Urothelium cell line (cell line): ENCODE measurements around the gene TNFRSF4.

ENCODE experiments used
- DNase-seq: peaks from one replicate; pipeline ENCODE4 v3.0.0; 2011; ENCODE audit warnings: low spot score, mixed read lengths
- FAIRE-seq: peaks from 2 replicates; lab custom pipeline; 2011; peaks lifted over from hg19 to GRCh38; lab: Jason Lieb, UNC

TNFRSF4 gene

GRCh38 chr1:1220197-1220596 is 6.2 kb upstream of the TNFRSF4 start:
- FAIRE-seq, result no peak
- no peak for DNase-seq

- no peak for FAIRE-seq
- DNase-seq, result no peak
Observed at GRCh38 chr1:1219341-1219740, 5.4 kb upstream of the TNFRSF4 start.

- FAIRE-seq (no peak), DNase-seq (no peak)
Observed at GRCh38 chr1:1218524-1219200, 4.7 kb upstream of the TNFRSF4 start.

GRCh38 chr1:1217621-1218523 is 3.9 kb upstream of the TNFRSF4 start:
- FAIRE-seq (no peak), DNase-seq (no peak)

- DNase-seq (no peak), FAIRE-seq (no peak)
Observed at GRCh38 chr1:1216770-1217620, 3.0 kb upstream of the TNFRSF4 start.

GRCh38 chr1:1215881-1216605 is 2.1 kb upstream of the TNFRSF4 start:
- DNase-seq, result no peak
- no peak for FAIRE-seq

GRCh38 chr1:1215080-1215676 is 1.2 kb upstream of the TNFRSF4 start:
- no peak for DNase-seq
- FAIRE-seq, result no peak

GRCh38 chr1:1212780-1213344 is 1.1 kb downstream of the TNFRSF4 start:
- FAIRE-seq, result no peak
- no peak for DNase-seq

GRCh38 chr1:1211541-1212441 is 2.2 kb downstream of the TNFRSF4 start:
- FAIRE-seq, result no peak
- DNase-seq, result no peak

- DNase-seq (no peak), FAIRE-seq (no peak)
Observed at GRCh38 chr1:1210726-1211540, 3.0 kb downstream of the TNFRSF4 start.

GRCh38 chr1:1208713-1209433 is 5.1 kb downstream of the TNFRSF4 start:
- no peak for FAIRE-seq
- peak; percentile 45 for DNase-seq

GRCh38 chr1:1207571-1207892 is 6.4 kb downstream of the TNFRSF4 start:
- FAIRE-seq (no peak), DNase-seq (no peak)

GRCh38 chr1:1206966-1207531 is 6.9 kb downstream of the TNFRSF4 start:
- no peak for FAIRE-seq
- no peak for DNase-seq

GRCh38 chr1:1206376-1206965 is 7.5 kb downstream of the TNFRSF4 start, which contains the start of gene TNFRSF18:
TSS of gene TNFRSF18 (minus strand) at chr1:1206592. CDS start at chr1:1206571, 21 bp downstream.
- no peak for DNase-seq
- FAIRE-seq, result no peak

- no peak for DNase-seq
- FAIRE-seq, result no peak
Observed at GRCh38 chr1:1205769-1206375, 8.1 kb downstream of the TNFRSF4 start.
